Liver (tissue), 9 donors: ENCODE measurements around the gene SLC41A1. TPM values are rescaled to one million over a fixed set of nuclear protein-coding genes. Genes with fewer than 3 reads are reported as not detected.
A peak's percentile ranks its signal among the peaks of the same experiment; 100 is the strongest.

Source experiments
- DNase-seq: peaks from one replicate; pipeline ENCODE4 v3.0.0-alpha.2; 2017; ENCODE audit warnings: low spot score
- H3K27ac ChIP-seq, 2 donors: one replicate each; pipeline ENCODE4 v1.7.0; 2013; ENCODE audit warnings: inconsistent platforms in 2 of 2, low read length in 2 of 2, control low read depth in 1 of 2, low read depth in 1 of 2, mild to moderate bottlenecking in 1 of 2
- H3K27me3 ChIP-seq, 4 donors: one replicate each; pipeline versions ENCODE4 v1.6.1 to v1.7.0; 2013; ENCODE audit warnings: low read length in 3 of 4, inconsistent platforms in 1 of 4, mild to moderate bottlenecking in 1 of 4, moderate library complexity in 1 of 4; ENCODE audit not compliant: control insufficient read depth in 4 of 4, insufficient read depth in 4 of 4
- H3K36me3 ChIP-seq, 4 donors: one replicate each; pipeline versions ENCODE4 v1.6.1 to v1.7.0; 2013; ENCODE audit warnings: low read length in 3 of 4, mild to moderate bottlenecking in 3 of 4, low read depth in 1 of 4, moderate library complexity in 1 of 4; ENCODE audit not compliant: control insufficient read depth in 4 of 4, insufficient read depth in 3 of 4
- H3K4me1 ChIP-seq, 4 donors: one replicate each; pipeline versions ENCODE4 v1.6.1 to v1.7.0; 2013; ENCODE audit warnings: low read length in 3 of 4, mild to moderate bottlenecking in 3 of 4, moderate library complexity in 1 of 4; ENCODE audit not compliant: control insufficient read depth in 4 of 4, insufficient read depth in 4 of 4
- H3K4me3 ChIP-seq, 3 donors: one replicate each; pipeline versions ENCODE4 v1.6.1 to v1.7.0; 2013; ENCODE audit warnings: low read length in 3 of 3, control low read depth in 1 of 3, low read depth in 1 of 3, mild to moderate bottlenecking in 1 of 3
- H3K9ac ChIP-seq, 2 donors: one replicate each; pipeline ENCODE4 v1.7.0; 2013; ENCODE audit warnings: low read length in 2 of 2, mild to moderate bottlenecking in 2 of 2, moderate library complexity in 2 of 2, control low read depth in 1 of 2, low read depth in 1 of 2
- H3K9me3 ChIP-seq, 4 donors: one replicate each; pipeline versions ENCODE4 v1.6.1 to v1.7.0; 2013; ENCODE audit warnings: low read length in 3 of 4; ENCODE audit not compliant: control insufficient read depth in 4 of 4
- EGR1 ChIP-seq, 2 donors: IDR thresholded peaks; 2 replicates each; pipeline ENCODE4 v1.6.1; 2016 to 2018; ENCODE audit warnings: antibody characterized with exemption in 2 of 2, low read depth in 2 of 2
- FOXA1 ChIP-seq: IDR thresholded peaks from 2 replicates; pipeline ENCODE4 v1.6.1; 2016; ENCODE audit warnings: antibody characterized with exemption
- FOXA2 ChIP-seq: IDR thresholded peaks from 2 replicates; pipeline ENCODE4 v1.6.1; 2016; ENCODE audit warnings: antibody characterized with exemption
- GABPA ChIP-seq, 2 donors: IDR thresholded peaks in 1 of 2; conservative IDR thresholded peaks in 1 of 2; 2 replicates each; pipeline ENCODE4 v1.6.1; 2016; ENCODE audit warnings: antibody characterized with exemption in 2 of 2, mild to moderate bottlenecking in 1 of 2, moderate library complexity in 1 of 2
- HNF4A ChIP-seq, 2 donors: conservative IDR thresholded peaks; 2 replicates each; pipeline ENCODE4 v1.6.1; 2016; ENCODE audit warnings: antibody characterized with exemption in 2 of 2, mild to moderate bottlenecking in 2 of 2
- HNF4G ChIP-seq: IDR thresholded peaks from 2 replicates; pipeline ENCODE4 v1.6.1; 2016; ENCODE audit warnings: antibody characterized with exemption
- JUND ChIP-seq, 2 donors: IDR thresholded peaks; 2 replicates each; pipeline ENCODE4 v1.6.1; 2016; ENCODE audit warnings: antibody characterized with exemption in 2 of 2
- NR2F2 ChIP-seq: IDR thresholded peaks from 2 replicates; pipeline ENCODE4 v1.6.1; 2016; ENCODE audit warnings: antibody characterized with exemption
- RAD21 ChIP-seq, 2 donors: IDR thresholded peaks; 2 replicates each; pipeline ENCODE4 v1.6.1; 2016; ENCODE audit warnings: antibody characterized with exemption in 2 of 2, mild to moderate bottlenecking in 2 of 2
- RXRA ChIP-seq, 2 donors: IDR thresholded peaks; 2 replicates each; pipeline ENCODE4 v1.6.1; 2017 to 2018; ENCODE audit warnings: antibody characterized with exemption in 2 of 2, mild to moderate bottlenecking in 1 of 2
- SP1 ChIP-seq: IDR thresholded peaks from 2 replicates; pipeline ENCODE4 v1.6.1; 2018; ENCODE audit warnings: antibody characterized with exemption, mild to moderate bottlenecking
- TAF1 ChIP-seq: conservative IDR thresholded peaks from 2 replicates; pipeline ENCODE4 v1.6.1; 2016; ENCODE audit warnings: antibody characterized with exemption, mild to moderate bottlenecking
- YY1 ChIP-seq: IDR thresholded peaks from 2 replicates; pipeline ENCODE4 v1.6.1; 2016; ENCODE audit warnings: antibody characterized with exemption, mild to moderate bottlenecking
- WGBS: extraction: QIAGEN DNeasy Blood & Tissue Kit; methylation state at CpG from one replicate; pipeline ENCODE4 v1.1.7; 2013; 5-methylcytosine and 5-hydroxymethylcytosine counted together
- polyA plus RNA-seq, 2 donors: library from polyadenylated mRNA; stranded (reverse) in 1 of 2; unstranded in 1 of 2; fragments of 200-250 nt in 1 of 2; fragments of >200 nt in 1 of 2; fragmentation: Nextera tagmentation in 1 of 2; extraction: Ambion mirVana in 1 of 2; gene quantifications; one replicate each; pipeline versions ENCODE4 v1.2.1 to v1.2.3, GENCODE V29; 2013 to 2015
- total RNA-seq, 2 donors: library from RNA; depleted of rRNA; stranded (reverse); fragments of >200 nt; gene quantifications; one replicate each; pipeline ENCODE4 v1.2.3, GENCODE V29; 2014
- TF ChIP-seq, protein P1 (sequence below): IDR thresholded peaks from 2 replicates; pipeline ENCODE4 v1.6.1; 2016; ENCODE audit warnings: antibody characterized with exemption
- TF ChIP-seq, protein P2 (sequence below): fragments of 150-350 bp; IDR thresholded peaks from 2 replicates; pipeline ENCODE4 v1.5.1; 2017; ENCODE audit warnings: improper control_type of control experiment, low read depth, low read length; ENCODE audit not compliant: missing input control
- TF ChIP-seq, protein P3 (sequence below): IDR thresholded peaks from 2 replicates; pipeline ENCODE4 v1.6.1; 2016; ENCODE audit warnings: antibody characterized with exemption
- TF ChIP-seq, protein P4 (sequence below): IDR thresholded peaks from 2 replicates; pipeline ENCODE4 v1.6.1; 2016; ENCODE audit warnings: antibody characterized with exemption
- donor health status: healthy.
- donor health status: healthy.
- donor health status: healthy.
- donor health status: healthy.
- donor health status: healthy.

The SLC41A1 gene
- total and polyA plus RNA-seq, 4 donors: 2.6 to 9.1 (median 4.1) TPM

DNA sequence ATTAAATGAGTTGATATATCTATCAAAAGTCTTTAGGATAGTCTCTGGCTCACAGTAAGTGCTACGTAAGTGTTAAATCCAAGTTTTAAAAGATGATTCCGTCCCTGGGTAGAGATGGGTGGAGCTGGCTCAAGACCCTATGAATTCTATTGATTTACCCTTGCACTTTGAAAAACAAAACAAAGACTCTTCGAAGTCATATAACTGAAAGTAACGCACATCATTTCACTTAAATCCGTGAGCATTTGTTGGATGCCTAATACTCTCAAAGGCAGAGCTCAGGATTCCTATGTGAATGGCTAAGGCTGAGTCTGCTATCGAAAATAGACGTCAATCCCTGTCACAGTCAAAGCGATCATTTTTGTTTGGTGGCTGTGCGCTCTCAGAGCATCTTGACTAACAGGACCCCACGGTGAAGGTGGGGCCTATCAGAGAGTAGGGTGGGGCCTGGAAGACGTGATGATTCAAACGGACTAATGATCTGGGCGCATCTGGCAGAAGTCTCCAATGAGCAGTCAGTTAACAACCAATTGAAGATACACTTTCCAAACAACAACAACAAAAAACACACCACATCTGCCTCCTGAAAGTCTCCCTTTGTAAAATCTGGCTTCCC lies 61.9 kb downstream of the SLC41A1 start:
- Histone ChIP-seq H3K4me3 (no peak overlapping the region), H3K4me1 (peaks cover 6 to 25% (median 18%) of the 10 kb centered on the region in 4 donors), H3K36me3 (no peaks in the 10 kb centered on the region), H3K9me3 (no peaks in the 10 kb centered on the region), H3K27me3 (no peaks in the 10 kb centered on the region), H3K9ac (no peak overlapping the region), H3K27ac (no peak overlapping the region)
- TF ChIP-seq, protein P1, sequence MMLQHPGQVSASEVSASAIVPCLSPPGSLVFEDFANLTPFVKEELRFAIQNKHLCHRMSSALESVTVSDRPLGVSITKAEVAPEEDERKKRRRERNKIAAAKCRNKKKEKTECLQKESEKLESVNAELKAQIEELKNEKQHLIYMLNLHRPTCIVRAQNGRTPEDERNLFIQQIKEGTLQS: no peak
- no peak for TF ChIP-seq FOXA2
- TF ChIP-seq, protein P2, sequence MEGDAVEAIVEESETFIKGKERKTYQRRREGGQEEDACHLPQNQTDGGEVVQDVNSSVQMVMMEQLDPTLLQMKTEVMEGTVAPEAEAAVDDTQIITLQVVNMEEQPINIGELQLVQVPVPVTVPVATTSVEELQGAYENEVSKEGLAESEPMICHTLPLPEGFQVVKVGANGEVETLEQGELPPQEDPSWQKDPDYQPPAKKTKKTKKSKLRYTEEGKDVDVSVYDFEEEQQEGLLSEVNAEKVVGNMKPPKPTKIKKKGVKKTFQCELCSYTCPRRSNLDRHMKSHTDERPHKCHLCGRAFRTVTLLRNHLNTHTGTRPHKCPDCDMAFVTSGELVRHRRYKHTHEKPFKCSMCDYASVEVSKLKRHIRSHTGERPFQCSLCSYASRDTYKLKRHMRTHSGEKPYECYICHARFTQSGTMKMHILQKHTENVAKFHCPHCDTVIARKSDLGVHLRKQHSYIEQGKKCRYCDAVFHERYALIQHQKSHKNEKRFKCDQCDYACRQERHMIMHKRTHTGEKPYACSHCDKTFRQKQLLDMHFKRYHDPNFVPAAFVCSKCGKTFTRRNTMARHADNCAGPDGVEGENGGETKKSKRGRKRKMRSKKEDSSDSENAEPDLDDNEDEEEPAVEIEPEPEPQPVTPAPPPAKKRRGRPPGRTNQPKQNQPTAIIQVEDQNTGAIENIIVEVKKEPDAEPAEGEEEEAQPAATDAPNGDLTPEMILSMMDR: no peak
- TF ChIP-seq SP1: no peak
- TF ChIP-seq, protein P3, sequence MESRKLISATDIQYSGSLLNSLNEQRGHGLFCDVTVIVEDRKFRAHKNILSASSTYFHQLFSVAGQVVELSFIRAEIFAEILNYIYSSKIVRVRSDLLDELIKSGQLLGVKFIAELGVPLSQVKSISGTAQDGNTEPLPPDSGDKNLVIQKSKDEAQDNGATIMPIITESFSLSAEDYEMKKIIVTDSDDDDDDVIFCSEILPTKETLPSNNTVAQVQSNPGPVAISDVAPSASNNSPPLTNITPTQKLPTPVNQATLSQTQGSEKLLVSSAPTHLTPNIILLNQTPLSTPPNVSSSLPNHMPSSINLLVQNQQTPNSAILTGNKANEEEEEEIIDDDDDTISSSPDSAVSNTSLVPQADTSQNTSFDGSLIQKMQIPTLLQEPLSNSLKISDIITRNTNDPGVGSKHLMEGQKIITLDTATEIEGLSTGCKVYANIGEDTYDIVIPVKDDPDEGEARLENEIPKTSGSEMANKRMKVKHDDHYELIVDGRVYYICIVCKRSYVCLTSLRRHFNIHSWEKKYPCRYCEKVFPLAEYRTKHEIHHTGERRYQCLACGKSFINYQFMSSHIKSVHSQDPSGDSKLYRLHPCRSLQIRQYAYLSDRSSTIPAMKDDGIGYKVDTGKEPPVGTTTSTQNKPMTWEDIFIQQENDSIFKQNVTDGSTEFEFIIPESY: no peak
- no peak for TF ChIP-seq RXRA (IDR thresholded peaks at IDR 0.05)
- TF ChIP-seq RAD21 (IDR thresholded peaks at IDR 0.05): no peak
- TF ChIP-seq YY1: no peak
- TF ChIP-seq, protein P4, sequence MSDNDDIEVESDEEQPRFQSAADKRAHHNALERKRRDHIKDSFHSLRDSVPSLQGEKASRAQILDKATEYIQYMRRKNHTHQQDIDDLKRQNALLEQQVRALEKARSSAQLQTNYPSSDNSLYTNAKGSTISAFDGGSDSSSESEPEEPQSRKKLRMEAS: no peak
- no peak for TF ChIP-seq HNF4G
- TF ChIP-seq TAF1: no peak
- WGBS: 87% methylated on average over 13 of the region's 13 CpGs
- no peak for DNase-seq

DNA sequence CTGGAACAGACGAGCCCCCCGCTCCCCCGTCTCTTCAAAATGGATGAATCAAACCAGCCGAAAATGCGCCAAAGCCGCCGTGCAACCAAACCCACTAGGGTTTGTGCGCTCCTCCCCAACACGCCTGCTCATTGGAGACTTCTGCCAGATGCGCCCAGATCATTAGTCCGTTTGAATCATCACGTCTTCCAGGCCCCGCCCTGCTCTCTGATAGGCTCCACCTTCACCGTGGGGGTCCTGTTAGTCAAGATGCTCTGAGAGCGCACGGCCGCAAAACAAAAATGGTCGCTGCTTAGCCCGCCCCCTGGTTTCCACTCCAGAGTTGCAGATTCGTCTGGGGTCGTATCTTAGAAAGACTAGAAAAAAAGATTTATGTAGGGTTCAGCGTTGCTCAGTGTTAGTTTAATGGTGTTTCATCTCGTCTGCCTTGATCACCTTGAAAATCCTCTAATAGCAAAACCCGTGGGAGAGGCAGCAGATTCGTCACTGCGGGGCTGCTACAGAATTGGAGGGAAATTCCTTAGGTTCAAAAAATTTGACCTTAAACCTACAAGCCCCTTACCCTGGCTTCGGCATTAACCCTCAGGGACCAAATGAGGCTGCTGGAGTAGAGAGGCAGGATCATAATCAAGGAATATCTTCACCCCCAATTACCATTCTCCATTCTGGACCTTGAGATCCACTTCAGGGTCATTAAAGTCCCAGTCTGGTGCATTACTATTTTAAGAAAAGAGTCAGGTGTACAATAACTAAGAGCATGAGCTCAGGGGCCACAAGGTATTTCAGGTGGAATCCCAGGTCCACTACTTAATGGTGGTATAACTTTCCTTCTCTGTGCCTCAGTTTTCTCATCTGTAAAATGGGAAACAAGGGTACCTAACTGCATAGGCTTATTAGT lies 62.6 kb downstream of the SLC41A1 start, which contains the start of gene NUCKS1:
TSS of gene NUCKS1 (minus strand) at position 45 of the 898 bp plus-strand sequence. CDS start 209 bp downstream, outside the sequence.
- Histone ChIP-seq H3K27me3 (no peaks in the 10 kb centered on the region), H3K27ac (peak within 1 kb of the TSS; percentile 94 to 96), H3K4me3 (peak within 1 kb of the TSS; percentile 87 to 99 (median 96)), H3K36me3 (no peaks in the 10 kb centered on the region), H3K9ac (peak within 1 kb of the TSS; percentile 99), H3K9me3 (no peaks in the 10 kb centered on the region), H3K4me1 (peaks cover 9 to 25% (median 21%) of the 10 kb centered on the region in 4 donors)
- under 1% methylated on average over 27 of the region's 27 CpGs for WGBS
- DNase-seq: peak; percentile 94
- peak; percentile 86 for TF ChIP-seq SP1
- TF ChIP-seq, protein P3: peak; percentile 74
- TF ChIP-seq FOXA2: no peak
- TF ChIP-seq RAD21 (IDR thresholded peaks at IDR 0.05): peak; percentile 39 to 48
- peak; percentile 99 for TF ChIP-seq YY1
- peak; percentile 45 to 52 for TF ChIP-seq JUND (IDR thresholded peaks at IDR 0.05)
- no peak for TF ChIP-seq HNF4G
- TF ChIP-seq FOXA1: no peak
- peak in 1 of 2 donors; percentile 54 for TF ChIP-seq GABPA (IDR thresholded peaks at IDR 0.05 in 1 of 2, conservative IDR thresholded peaks at IDR 0.05 in 1 of 2)
- TF ChIP-seq EGR1 (IDR thresholded peaks at IDR 0.05; ENCODE audit: low read depth in 2 of 2): peak; percentile 55 to 60
- TF ChIP-seq, protein P2: no peak
- TF ChIP-seq, protein P4: peak; percentile 45
- peak; percentile 94 for TF ChIP-seq TAF1
- TF ChIP-seq, protein P1: peak; percentile 69
- peak; percentile 46 to 67 for TF ChIP-seq HNF4A (conservative IDR thresholded peaks at IDR 0.05)
- peak; percentile 29 to 56 for TF ChIP-seq RXRA (IDR thresholded peaks at IDR 0.05)
- TF ChIP-seq NR2F2: no peak
